NCI-H1436 (cell line): ENCODE measurements around the gene NOP9.

Experiments
- DNase-seq: peaks from one replicate; lab custom pipeline; 2025; lab: John Stamatoyannopoulos, UW

The NOP9 gene

GRCh38 chr14:24308342-24309124 lies 8.9 kb downstream of the NOP9 start:
- no peak for DNase-seq

GRCh38 chr14:24309538-24310264 lies 10.1 kb downstream of the NOP9 start, which contains the start of gene LTB4R2:
LTB4R2 (plus strand) TSS chr14:24310140; CDS start chr14:24310665, 525 bp downstream.
- no peak for DNase-seq

DNA sequence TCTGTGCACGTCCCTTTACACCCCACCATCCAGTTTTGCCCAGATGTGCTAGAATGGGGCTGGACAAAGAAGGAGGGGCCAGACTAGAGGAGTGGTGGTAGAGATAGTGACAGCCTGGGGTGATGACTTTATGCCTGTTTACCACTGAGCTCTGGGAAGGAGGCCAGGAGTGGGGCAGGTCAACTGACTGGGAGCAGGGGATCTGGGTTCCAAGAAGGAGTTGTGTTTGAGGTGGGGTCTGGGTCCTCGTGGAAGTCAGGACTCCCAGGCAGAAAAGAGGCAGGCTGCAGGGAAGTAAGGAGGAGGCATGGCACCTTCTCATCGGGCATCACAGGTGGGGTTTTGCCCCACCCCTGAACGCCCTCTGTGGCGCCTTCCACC lies 10.6 kb downstream of the NOP9 start:
- no peak for DNase-seq

GRCh38 chr14:24310646-24311604 lies 11.3 kb downstream of the NOP9 start, which contains the start of gene LTB4R:
LTB4R (plus strand) TSS chr14:24311502; CDS start chr14:24315652, 4,150 bp downstream.
- peak; percentile 65 for DNase-seq

GRCh38 chr14:24311837-24312615 lies 12.4 kb downstream of the NOP9 start:
- no peak for DNase-seq

DNA sequence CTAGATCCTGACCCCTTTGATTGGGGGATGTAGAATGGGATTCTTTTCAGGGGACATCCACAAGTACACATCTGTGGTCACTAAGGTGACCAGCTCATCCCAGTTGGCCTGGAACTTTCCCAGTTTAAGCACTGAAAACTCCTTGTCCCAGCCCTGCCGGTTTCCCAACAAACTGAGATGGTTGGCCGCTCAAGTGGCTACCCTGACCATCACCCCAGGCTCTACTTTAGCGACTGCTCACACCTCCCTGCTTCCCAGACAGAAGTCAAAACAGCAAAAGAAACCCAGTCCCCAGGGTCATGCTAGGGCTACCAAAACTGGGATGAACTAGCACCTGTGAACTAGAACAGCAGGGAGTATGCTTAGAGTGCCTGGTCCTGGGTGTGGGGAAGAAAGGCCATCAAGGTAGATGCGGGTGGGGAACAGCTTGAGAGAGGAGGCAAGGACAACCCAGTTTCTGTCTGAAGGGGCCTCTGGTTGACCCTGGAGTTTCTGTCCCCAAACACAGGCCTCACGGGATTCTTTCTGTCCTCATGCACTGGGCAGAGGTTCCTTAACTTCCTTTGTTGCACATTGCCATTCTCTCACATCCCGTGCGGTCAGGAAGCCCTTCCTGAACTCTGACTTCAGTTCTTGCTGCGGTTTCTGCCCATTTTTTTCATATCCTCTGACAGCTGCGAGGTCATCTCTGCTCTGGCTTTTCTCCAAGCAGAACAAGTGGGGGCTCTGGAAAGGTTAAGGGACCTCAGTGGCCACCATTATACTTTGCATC lies 13.3 kb downstream of the NOP9 start:
- DNase-seq: no peak

GRCh38 chr14:24313913-24314312 lies 14.3 kb downstream of the NOP9 start:
- DNase-seq: no peak

GRCh38 chr14:24314377-24315193 lies 14.9 kb downstream of the NOP9 start:
- no peak for DNase-seq

GRCh38 chr14:24315243-24315806 lies 15.7 kb downstream of the NOP9 start:
- no peak for DNase-seq

DNA sequence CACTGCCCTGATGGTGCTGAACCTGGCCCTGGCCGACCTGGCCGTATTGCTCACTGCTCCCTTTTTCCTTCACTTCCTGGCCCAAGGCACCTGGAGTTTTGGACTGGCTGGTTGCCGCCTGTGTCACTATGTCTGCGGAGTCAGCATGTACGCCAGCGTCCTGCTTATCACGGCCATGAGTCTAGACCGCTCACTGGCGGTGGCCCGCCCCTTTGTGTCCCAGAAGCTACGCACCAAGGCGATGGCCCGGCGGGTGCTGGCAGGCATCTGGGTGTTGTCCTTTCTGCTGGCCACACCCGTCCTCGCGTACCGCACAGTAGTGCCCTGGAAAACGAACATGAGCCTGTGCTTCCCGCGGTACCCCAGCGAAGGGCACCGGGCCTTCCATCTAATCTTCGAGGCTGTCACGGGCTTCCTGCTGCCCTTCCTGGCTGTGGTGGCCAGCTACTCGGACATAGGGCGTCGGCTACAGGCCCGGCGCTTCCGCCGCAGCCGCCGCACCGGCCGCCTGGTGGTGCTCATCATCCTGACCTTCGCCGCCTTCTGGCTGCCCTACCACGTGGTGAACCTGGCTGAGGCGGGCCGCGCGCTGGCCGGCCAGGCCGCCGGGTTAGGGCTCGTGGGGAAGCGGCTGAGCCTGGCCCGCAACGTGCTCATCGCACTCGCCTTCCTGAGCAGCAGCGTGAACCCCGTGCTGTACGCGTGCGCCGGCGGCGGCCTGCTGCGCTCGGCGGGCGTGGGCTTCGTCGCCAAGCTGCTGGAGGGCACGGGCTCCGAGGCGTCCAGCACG lies 16.4 kb downstream of the NOP9 start:
- DNase-seq: no peak

DNA sequence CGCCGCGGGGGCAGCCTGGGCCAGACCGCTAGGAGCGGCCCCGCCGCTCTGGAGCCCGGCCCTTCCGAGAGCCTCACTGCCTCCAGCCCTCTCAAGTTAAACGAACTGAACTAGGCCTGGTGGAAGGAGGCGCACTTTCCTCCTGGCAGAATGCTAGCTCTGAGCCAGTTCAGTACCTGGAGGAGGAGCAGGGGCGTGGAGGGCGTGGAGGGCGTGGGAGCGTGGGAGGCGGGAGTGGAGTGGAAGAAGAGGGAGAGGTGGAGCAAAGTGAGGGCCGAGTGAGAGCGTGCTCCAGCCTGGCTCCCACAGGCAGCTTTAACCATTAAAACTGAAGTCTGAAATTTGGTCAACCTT lies 16.9 kb downstream of the NOP9 start:
- DNase-seq: no peak

GRCh38 chr14:24317141-24317928 lies 17.7 kb downstream of the NOP9 start:
- DNase-seq: no peak

- DNase-seq: no peak
Measured at GRCh38 chr14:24321212-24321975, 21.7 kb downstream of the NOP9 start.

DNA sequence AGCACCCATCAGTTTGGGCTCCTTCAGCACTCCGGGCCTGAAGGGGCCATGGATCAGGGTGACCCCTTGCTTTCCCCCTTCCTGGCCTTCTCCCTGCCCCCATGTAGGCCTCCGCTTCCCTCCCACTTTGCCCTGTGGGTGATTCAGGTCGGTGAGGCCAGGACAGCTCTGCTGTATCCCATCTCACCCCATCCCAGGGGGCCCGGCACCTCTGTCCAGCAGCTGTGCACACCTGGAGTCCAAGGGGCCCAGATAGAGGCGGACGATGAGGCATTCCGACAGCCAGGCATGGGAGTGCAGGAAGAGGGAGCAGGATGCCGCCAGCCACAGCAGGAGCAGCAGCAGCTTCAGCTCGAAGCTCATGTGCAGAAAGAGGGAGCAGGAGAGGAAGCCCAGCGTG lies 23.0 kb downstream of the NOP9 start:
- DNase-seq: no peak

GRCh38 chr14:24323341-24323740 lies 23.7 kb downstream of the NOP9 start:
- no peak for DNase-seq

GRCh38 chr14:24324024-24324423 lies 24.4 kb downstream of the NOP9 start:
- no peak for DNase-seq

- no peak for DNase-seq
Measured at GRCh38 chr14:24325041-24325530, 25.4 kb downstream of the NOP9 start.
